CD4-positive, alpha-beta T cell (primary cell): ENCODE data around the gene DEDD2. TPM values are rescaled to one million over a fixed set of nuclear protein-coding genes. Genes with fewer than 3 reads are reported as not detected.

ENCODE experiments used
- ATAC-seq: fragments of 200-7000 bp; cut with Tn5 transposase; one replicate; pipeline ENCODE4 v1.10.0; 2022; ENCODE audit warnings: mild to moderate bottlenecking; ENCODE audit not compliant: poor library complexity
- CTCF ChIA-PET: fragments of 350-600 bp; sonication (Branson Sonifier 250); formaldehyde crosslinking; loops from one replicate; lab custom pipeline; 2021; ENCODE audit warnings: antibody characterized with exemption, inconsistent platforms; lab: Charles Lee
- POLR2A ChIA-PET: fragments of 350-600 bp; sonication (Branson Sonifier 250); formaldehyde crosslinking; loops from one replicate; lab custom pipeline; 2021; ENCODE audit warnings: antibody characterized with exemption, inconsistent platforms; lab: Charles Lee
- DNase-seq, 14 experiments: peaks; one replicate each; pipeline ENCODE4 v3.0.0-alpha.2; 2013 to 2020; ENCODE audit warnings: mixed read lengths in 2 of 14
- H3K27ac ChIP-seq, 2 donors: one replicate each; pipeline versions ENCODE4 v1.5.1 to v1.7.0; 2013; ENCODE audit warnings: low read length in 2 of 2, low read depth in 1 of 2, mild to moderate bottlenecking in 1 of 2
- H3K27me3 ChIP-seq, 2 experiments: 1 replicate in 1 of 2; 2 replicates in 1 of 2; pipeline versions ENCODE4 v1.6.1 to v1.7.0; 2013; ENCODE audit warnings: low read length in 2 of 2, control low read depth in 1 of 2, mild to moderate bottlenecking in 1 of 2, moderate library complexity in 1 of 2; ENCODE audit not compliant: insufficient read depth in 2 of 2, control insufficient read depth in 1 of 2
- H3K36me3 ChIP-seq: one replicate; pipeline ENCODE4 v1.6.1; 2013; ENCODE audit warnings: low read length, control low read depth; ENCODE audit not compliant: insufficient read depth
- H3K4me1 ChIP-seq: one replicate; pipeline ENCODE4 v1.6.1; 2013; ENCODE audit warnings: low read length, control low read depth; ENCODE audit not compliant: insufficient read depth
- H3K4me3 ChIP-seq: one replicate; pipeline ENCODE4 v1.5.1; 2013; ENCODE audit warnings: mild to moderate bottlenecking, low read length, moderate library complexity
- H3K9me3 ChIP-seq, 2 experiments: 1 replicate in 1 of 2; 2 replicates in 1 of 2; pipeline versions ENCODE4 v1.6.1 to v1.7.0; 2013; ENCODE audit warnings: low read length in 2 of 2, mild to moderate bottlenecking in 2 of 2, control low read depth in 1 of 2, moderate library complexity in 1 of 2; ENCODE audit not compliant: control insufficient read depth in 1 of 2, insufficient read depth in 1 of 2
- H3K27ac Mint-ChIP-seq: one replicate; pipeline ENCODE4 v1.8.0; 2020; ENCODE audit warnings: mixed read lengths
- H3K27me3 Mint-ChIP-seq: one replicate; pipeline ENCODE4 v1.8.0; 2021; ENCODE audit warnings: mixed read lengths
- H3K36me3 Mint-ChIP-seq: one replicate; pipeline ENCODE4 v1.8.0; 2021; ENCODE audit warnings: low read depth, mixed read lengths
- H3K4me1 Mint-ChIP-seq: one replicate; pipeline ENCODE4 v1.8.0; 2021; ENCODE audit warnings: low read depth, mixed read lengths
- H3K4me3 Mint-ChIP-seq: one replicate; pipeline ENCODE4 v1.8.0; 2020; ENCODE audit warnings: mild to moderate bottlenecking, mixed read lengths
- H3K9me3 Mint-ChIP-seq: one replicate; pipeline ENCODE4 v1.8.0; 2020; ENCODE audit warnings: mixed read lengths
- CTCF ChIP-seq: fragments of 200-600 bp; IDR thresholded peaks from one replicate; pipeline ENCODE4 v1.8.0; 2022; ENCODE audit warnings: antibody characterized with exemption, mild to moderate bottlenecking
- intact Hi-C, 2 experiments: fragments of 100-400 bp; cut with DNase I in 1 of 2; cut with micrococcal nuclease in 1 of 2; formaldehyde crosslinking; loops; one replicate each; pipeline versions ENCODE4 v1.15.1 to v1.9.0; 2023 to 2025; cut with DNase I, micrococcal nuclease
- total RNA-seq, 174 experiments: library from RNA in 2 of 174; stranded (reverse) in 2 of 174; gene quantifications; one replicate each; pipeline ENCODE4 v1.2.3 and lab custom pipeline; 2021 to 2026

Gene DEDD2
- total RNA-seq, 2 experiments from 2014 or later, result 96.5 to 103 TPM

- Histone ChIP-seq H3K4me1 (peaks cover 56% of the 10 kb centered on the region), H3K36me3 (peaks cover 21% of the 10 kb centered on the region), H3K27me3 (no peaks in the 10 kb centered on the region), H3K4me3 (peak within 1 kb of the TSS; percentile 83), H3K9me3 (no peaks in the 10 kb centered on the region), H3K27ac (peak within 1 kb of the TSS; percentile 73 to 95)
- ATAC-seq (peak; percentile 76), DNase-seq (peak; percentile 89 to 99 (median 95))
- H3K4me3 Mint-ChIP-seq, result peak within 1 kb of the TSS; percentile 95
- intact Hi-C loops, result loop anchor here (1.0 to 2.0 kb wide), 4 partner anchors 22 to 82 kb away; partner anchors contain the start of genes ZNF526 (in 2 of the 2) and MEGF8 (in 1 of the 2)
- POLR2A ChIA-PET, result interaction anchor here (0.7 to 4.2 kb wide), 28 partner anchors 9 to 803 kb away, joined by 3 to 59 read pairs (median 4); partner anchors contain the start of genes CIC, DEDD2, DMAC2 and ERF
- H3K27ac Mint-ChIP-seq, result peak within 1 kb of the TSS; percentile 82
- no peaks in the 10 kb centered on the region for H3K9me3 Mint-ChIP-seq
- no peak for TF ChIP-seq CTCF
- peaks cover 52% of the 10 kb centered on the region for H3K4me1 Mint-ChIP-seq
- H3K36me3 Mint-ChIP-seq, result peaks cover 20% of the 10 kb centered on the region
- CTCF ChIA-PET, result interaction anchor here (0.6 to 3.0 kb wide), 9 partner anchors 14 to 67 kb away, joined by 3 to 15 read pairs (median 6); partner anchors contain the start of genes DEDD2 and ZNF526
- H3K27me3 Mint-ChIP-seq, result no peaks in the 10 kb centered on the region
Observed at GRCh38 chr19:42242512-42243409, 25.3 kb upstream of the DEDD2 start, which contains the start of gene GSK3A. Gene GSK3A, minus strand, starts transcription at chr19:42242602. Its CDS starts 137 bp downstream, at chr19:42242465.

GRCh38 chr19:42242069-42242511 lies 24.6 kb upstream of the DEDD2 start:
- TF ChIP-seq CTCF, result no peak
- peaks cover 22% of the 10 kb centered on the region for H3K36me3 Mint-ChIP-seq
- peak overlapping the region; percentile 82 for H3K27ac Mint-ChIP-seq
- ChIA-PET CTCF (interaction anchor here (0.6 to 3.0 kb wide), 7 partner anchors 13 to 65 kb away, joined by 3 to 15 read pairs (median 7); partner anchors contain the start of genes DEDD2 and ZNF526), POLR2A (interaction anchor here (0.7 to 4.2 kb wide), 25 partner anchors 9 to 803 kb away, joined by 3 to 59 read pairs (median 3); partner anchors contain the start of genes CIC, DEDD2, DMAC2 and ERF)
- Histone ChIP-seq H3K36me3 (peaks cover 21% of the 10 kb centered on the region), H3K4me3 (peak overlapping the region; percentile 67), H3K27me3 (no peaks in the 10 kb centered on the region), H3K27ac (peak overlapping the region; percentile 73 to 84), H3K9me3 (no peaks in the 10 kb centered on the region), H3K4me1 (peaks cover 56% of the 10 kb centered on the region)
- no peaks in the 10 kb centered on the region for H3K27me3 Mint-ChIP-seq
- no peaks in the 10 kb centered on the region for H3K9me3 Mint-ChIP-seq
- ATAC-seq, result no peak
- H3K4me3 Mint-ChIP-seq, result peak overlapping the region; percentile 87
- intact Hi-C loops, result loop anchor here (1.0 to 2.0 kb wide), 2 partner anchors 22 to 83 kb away; partner anchors contain the start of genes ZNF526 (in 2 of the 2) and MEGF8 (in 1 of the 2)
- H3K4me1 Mint-ChIP-seq, result peaks cover 52% of the 10 kb centered on the region
- DNase-seq, result peak in 4 of 14 experiments; percentile 20 to 39 (median 30)

DNA sequence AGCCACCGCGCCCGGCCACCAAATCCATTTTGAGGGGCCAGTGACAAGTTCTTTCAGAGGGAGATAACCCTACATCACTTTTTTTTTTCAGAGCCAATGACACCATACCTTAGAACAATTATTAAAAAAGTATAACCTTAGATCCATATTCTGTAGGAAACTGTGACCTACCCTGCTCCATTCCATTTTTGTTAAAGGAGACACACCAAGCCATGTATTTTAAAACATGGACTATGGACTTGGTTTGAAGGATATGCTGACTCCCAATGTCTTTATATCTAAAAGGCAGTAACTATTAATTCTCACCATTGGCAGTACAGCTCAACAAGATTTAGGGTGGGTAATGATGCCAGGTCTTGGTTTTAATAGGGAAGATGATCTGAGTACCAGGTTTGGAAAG lies 23.8 kb upstream of the DEDD2 start:
- Histone ChIP-seq H3K4me3 (peak overlapping the region; percentile 67), H3K27ac (peak overlapping the region in 1 of 2 donors; percentile 84), H3K9me3 (no peaks in the 10 kb centered on the region), H3K27me3 (no peaks in the 10 kb centered on the region), H3K4me1 (peaks cover 58% of the 10 kb centered on the region), H3K36me3 (peaks cover 29% of the 10 kb centered on the region)
- ChIA-PET POLR2A (interaction anchor here (1.3 to 4.2 kb wide), 9 partner anchors 8 to 130 kb away, joined by 3 to 53 read pairs (median 14); partner anchors contain the start of genes DEDD2 and ZNF526), CTCF (interaction anchor here (1.0 to 3.0 kb wide), 3 partner anchors 55 to 108 kb away, joined by 4 to 11 read pairs (median 7); no protein-coding TSS in a partner anchor)
- intact Hi-C loops, result no loop called here
- H3K27me3 Mint-ChIP-seq, result no peaks in the 10 kb centered on the region
- no peak for TF ChIP-seq CTCF
- no peak for ATAC-seq
- no peaks in the 10 kb centered on the region for H3K9me3 Mint-ChIP-seq
- peak overlapping the region; percentile 87 for H3K4me3 Mint-ChIP-seq
- peak overlapping the region; percentile 82 for H3K27ac Mint-ChIP-seq
- H3K36me3 Mint-ChIP-seq, result peaks cover 30% of the 10 kb centered on the region
- peaks cover 60% of the 10 kb centered on the region for H3K4me1 Mint-ChIP-seq
- DNase-seq, result no peak
